Measurements from ENCODE around the gene PRKCG.

Gene PRKCG

GRCh38 chr19:53900191-53900860 is 18.3 kb downstream of the PRKCG start:
- DNase-seq, result no peak

GRCh38 chr19:53903055-53903680 is 21.2 kb downstream of the PRKCG start:
- DNase-seq, result peak; percentile 28

GRCh38 chr19:53904909-53905308 is 22.9 kb downstream of the PRKCG start:
- no peak for DNase-seq

- no peak for DNase-seq
Measured at GRCh38 chr19:53905787-53906186, 23.8 kb downstream of the PRKCG start.

- DNase-seq, result no peak
Measured at GRCh38 chr19:53906211-53907192, 24.5 kb downstream of the PRKCG start.

GRCh38 chr19:53907193-53907581 is 25.2 kb downstream of the PRKCG start:
- DNase-seq, result no peak

- no peak for DNase-seq
Measured at GRCh38 chr19:53907690-53908089, 25.7 kb downstream of the PRKCG start.

- peak; percentile 49 for DNase-seq
Measured at GRCh38 chr19:53908106-53908934, 26.3 kb downstream of the PRKCG start.

GRCh38 chr19:53908935-53909415 is 27.0 kb downstream of the PRKCG start, which contains the start of gene CACNG7:
TSS of gene CACNG7 (plus strand) at chr19:53909278. CDS start at chr19:53912832, 3,554 bp downstream.
- peak; percentile 17 for DNase-seq

- no peak for DNase-seq
Measured at GRCh38 chr19:53909471-53910169, 27.6 kb downstream of the PRKCG start.

- DNase-seq, result no peak
Measured at GRCh38 chr19:53910170-53910518, 28.1 kb downstream of the PRKCG start.

- DNase-seq, result no peak
Measured at GRCh38 chr19:53912653-53913052, 30.7 kb downstream of the PRKCG start.

- DNase-seq, result no peak
Measured at GRCh38 chr19:53915000-53915399, 33.0 kb downstream of the PRKCG start.

- no peak for DNase-seq
Measured at GRCh38 chr19:53916004-53916403, 34.0 kb downstream of the PRKCG start.

GRCh38 chr19:53917356-53917755 is 35.4 kb downstream of the PRKCG start:
- DNase-seq, result no peak

GRCh38 chr19:53927739-53928138 is 45.7 kb downstream of the PRKCG start:
- DNase-seq, result peak; percentile 44

GRCh38 chr19:53936029-53936428 is 54.0 kb downstream of the PRKCG start:
- DNase-seq, result no peak

GRCh38 chr19:53942001-53942786 is 60.2 kb downstream of the PRKCG start:
- no peak for DNase-seq

- no peak for DNase-seq
Measured at GRCh38 chr19:53944416-53944815, 62.4 kb downstream of the PRKCG start.

GRCh38 chr19:53944933-53945332 is 62.9 kb downstream of the PRKCG start:
- DNase-seq, result no peak

- DNase-seq, result no peak
Measured at GRCh38 chr19:53945441-53945840, 63.4 kb downstream of the PRKCG start.

Data from fibroblast of upper back skin (primary cell).